Measurements from ENCODE around the gene CEP164.
"Not testable (repeated sequence)": the region's sequence is repeated elsewhere in the genome, so short reads cannot be mapped to it uniquely, and the experiment has no call there.

The CEP164 gene

GRCh38 chr11:117399100-117399840 is 71.6 kb downstream of the CEP164 start:
- not testable (repeated sequence) for DNase-seq

GRCh38 chr11:117405898-117406297 is 78.2 kb downstream of the CEP164 start:
- not testable (repeated sequence) for DNase-seq

GRCh38 chr11:117407016-117407415 is 79.4 kb downstream of the CEP164 start:
- no peak for DNase-seq

- DNase-seq, result no peak
These were observed 80.7 kb downstream of the CEP164 start for GRCh38 chr11:117408356-117408755.

GRCh38 chr11:117409511-117409910 is 81.9 kb downstream of the CEP164 start:
- DNase-seq, result no peak

DNA sequence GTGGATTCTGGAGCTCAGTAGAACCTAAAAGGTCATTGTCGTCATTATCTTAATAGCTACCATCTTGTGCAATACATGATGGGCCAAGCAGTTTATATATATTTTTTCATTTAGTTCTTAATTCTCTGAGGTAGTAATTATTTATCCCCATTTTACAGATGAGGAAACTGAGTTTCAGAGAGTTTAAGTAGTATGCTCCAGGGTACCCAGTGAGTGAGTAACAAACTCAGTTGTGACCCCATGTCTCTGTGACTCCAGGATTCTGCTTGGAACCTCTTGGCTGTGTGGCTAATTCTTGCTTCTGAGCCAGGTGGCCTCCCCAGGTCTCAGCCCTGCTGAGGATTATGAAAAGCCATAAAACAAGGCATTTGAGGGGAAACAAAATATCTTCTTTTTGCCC is 82.6 kb downstream of the CEP164 start:
- DNase-seq, result no peak

- DNase-seq, result no peak
These were observed 83.4 kb downstream of the CEP164 start for GRCh38 chr11:117410861-117411710.

DNA sequence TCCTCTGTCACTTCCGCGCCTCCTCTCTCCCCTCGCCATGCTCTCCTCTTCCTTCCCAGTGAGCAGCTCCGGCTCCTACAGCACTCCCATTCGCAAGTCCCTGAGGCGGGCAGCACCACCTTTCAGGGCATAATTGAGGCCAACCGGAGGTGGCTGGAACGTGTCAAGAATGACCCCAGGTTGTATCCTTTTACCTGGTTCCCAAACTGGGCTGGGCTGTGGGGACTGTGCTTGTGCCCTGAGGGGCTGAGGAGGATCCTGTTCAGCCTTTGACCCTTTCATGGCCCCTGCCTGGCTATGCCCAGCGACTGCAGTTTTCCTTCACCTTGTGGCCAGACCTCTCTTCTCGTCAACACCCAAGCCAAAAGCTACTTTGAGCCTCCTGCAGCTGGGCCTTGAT is 84.1 kb downstream of the CEP164 start:
- DNase-seq, result no peak

DNA sequence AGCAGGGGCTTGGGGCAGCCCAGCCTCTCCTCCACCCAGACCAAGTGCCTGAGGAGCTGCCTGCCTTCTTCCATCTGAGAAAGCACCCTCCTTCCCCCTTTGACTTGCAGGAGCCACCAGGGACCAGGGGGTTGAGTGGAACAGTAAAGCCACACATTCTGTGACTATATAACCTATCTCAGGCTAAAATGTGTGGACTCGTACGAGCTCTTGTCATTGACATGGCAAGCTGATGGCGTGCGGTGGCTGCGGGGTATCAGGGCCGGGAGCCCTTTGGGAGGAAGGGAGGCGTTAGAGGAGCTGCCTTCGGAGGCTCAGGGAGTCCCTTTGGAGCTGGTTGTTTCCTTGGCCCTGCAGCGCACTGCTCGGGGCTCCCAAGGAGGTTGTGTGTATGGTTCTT is 84.5 kb downstream of the CEP164 start:
- DNase-seq, result no peak

DNA sequence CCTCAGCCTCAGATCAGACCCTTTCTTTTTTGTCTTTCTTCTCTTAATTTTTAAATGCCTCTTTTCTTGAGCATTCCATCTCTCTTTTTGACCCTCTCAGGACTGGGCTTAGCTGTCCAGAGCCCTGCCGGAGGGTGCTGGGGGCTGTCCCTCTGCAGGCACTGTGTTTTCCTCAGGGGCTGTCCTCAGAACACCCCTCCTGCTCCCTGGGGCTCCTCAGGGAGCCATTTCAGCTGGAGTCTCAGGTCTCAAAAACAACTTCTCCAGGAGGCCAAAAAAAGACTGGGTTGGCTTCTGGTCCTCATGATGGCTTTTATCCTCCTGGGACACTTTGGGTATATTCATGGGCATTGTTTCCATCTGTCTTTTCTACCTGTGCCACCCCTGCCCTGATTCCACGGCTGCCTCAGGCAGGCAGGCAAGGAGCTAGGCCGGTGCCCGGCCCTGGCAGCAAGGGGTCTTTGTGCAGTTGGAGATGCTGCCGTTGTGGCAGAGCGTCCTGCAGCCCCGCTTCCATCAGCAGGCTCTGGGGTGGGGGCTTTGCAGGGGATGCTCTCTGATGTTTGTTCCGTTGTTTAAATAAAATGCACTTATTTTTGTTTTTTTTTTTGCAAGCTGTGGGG is 85.1 kb downstream of the CEP164 start:
- no peak for DNase-seq

GRCh38 chr11:117413616-117414015 is 86.0 kb downstream of the CEP164 start:
- no peak for DNase-seq

DNA sequence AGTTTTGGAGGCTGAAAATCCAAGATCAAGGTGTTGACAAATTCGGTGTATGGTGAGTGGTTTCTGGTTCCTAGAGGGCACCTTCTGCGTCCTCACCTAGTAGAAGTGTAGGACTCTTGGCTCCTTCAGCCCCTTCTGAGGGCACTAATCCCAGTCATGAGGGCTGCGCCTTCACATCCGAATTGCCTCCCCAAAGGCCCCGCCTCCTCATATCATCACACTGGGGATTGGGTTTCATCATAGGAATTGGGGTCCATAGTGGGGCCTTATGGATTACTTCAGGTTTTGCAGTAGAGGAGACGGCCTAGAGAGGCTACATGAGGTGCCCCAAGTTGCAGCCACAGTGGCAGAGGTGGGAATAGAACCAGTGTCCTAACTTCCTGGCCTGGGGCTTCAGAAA is 87.1 kb downstream of the CEP164 start:
- DNase-seq, result no peak

GRCh38 chr11:117415358-117415896 is 87.8 kb downstream of the CEP164 start:
- DNase-seq, result no peak

GRCh38 chr11:117417342-117417741 is 89.7 kb downstream of the CEP164 start:
- no peak for DNase-seq

DNA sequence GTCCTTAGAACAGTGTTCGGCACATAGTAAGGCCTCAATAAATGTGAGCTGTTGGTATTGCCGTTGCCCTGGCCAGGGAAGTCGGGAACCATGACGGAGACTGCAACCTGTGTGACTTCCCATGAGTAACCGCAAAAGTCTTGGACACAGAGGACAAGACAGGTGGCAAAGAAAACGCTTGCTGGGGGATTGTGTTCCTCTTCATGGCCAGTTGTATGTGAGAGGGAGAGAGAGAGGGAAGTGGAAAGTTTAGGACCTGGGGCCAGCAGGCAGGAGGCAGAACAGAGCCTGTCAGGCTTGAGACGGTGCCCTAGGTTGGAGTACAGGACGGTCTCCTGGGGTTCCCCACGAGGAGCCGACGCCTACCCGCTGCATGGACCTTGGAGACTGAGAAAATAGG is 90.2 kb downstream of the CEP164 start:
- no peak for DNase-seq

DNA sequence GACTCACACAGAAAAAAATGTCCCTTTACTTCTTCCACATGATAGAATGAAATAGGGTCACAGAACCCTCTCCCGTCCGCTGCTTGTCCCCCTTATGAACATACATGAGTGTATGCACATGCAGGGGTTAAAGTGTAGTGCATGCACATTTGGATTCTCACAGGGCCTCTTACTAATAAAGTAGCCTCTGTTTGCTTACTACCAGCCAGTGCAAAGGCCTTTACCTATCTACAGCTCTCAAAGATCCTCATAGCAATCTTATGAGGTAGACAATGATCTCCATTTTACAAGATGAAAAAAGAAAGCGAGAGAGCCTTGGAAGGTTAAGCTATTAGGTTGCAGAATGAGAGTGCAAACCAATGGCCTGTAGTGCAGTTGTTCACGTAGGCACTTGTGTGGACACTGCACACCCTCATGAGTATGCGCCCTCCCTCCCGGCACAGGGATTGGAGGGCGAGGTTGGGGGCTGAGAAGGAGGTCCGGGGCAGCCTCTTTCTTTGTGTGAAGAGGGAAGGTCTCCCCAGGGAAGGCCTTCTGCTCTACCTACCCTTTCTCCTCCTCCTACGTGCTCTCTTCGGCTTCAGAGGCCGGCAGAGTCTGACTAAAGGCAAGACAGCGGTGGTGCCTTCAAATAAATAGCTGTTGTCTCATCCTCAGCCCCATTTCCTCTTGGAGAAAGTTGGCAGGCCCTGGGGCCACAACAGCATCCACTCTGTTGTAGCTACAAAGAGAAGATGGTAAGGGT is 91.3 kb downstream of the CEP164 start:
- DNase-seq, result no peak

DNA sequence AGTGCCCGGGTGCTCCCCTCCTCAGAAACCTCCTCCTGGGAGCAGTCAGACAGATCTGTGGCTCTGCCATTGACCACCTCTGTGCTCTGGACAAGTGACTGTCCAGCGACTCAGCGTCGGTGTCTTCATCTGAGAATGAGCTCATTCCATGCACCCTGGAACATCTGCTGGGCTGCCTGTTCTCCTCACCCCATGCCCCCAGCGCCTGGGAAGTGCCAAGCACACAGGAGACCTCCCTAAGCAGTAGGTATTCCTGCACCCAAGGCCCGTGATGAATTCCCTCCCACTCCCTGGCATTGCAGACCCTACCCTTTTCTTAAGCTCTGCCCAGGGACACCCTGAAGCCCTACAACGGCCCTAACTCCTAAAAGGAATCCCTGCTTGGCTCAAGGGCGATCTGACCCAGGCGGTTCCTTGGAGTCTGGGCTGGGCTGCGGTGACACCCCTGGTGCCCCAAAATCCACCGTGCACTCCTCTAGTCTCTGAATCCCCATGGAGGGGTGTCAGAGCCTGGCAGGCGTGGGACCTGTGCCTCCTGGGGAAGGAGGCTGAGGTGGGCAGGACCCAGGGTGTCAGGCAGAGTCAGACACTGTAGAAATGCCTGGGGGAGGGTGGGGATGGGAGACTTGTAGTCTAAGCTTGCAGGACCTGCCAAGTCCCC is 92.0 kb downstream of the CEP164 start:
- no peak for DNase-seq

DNA sequence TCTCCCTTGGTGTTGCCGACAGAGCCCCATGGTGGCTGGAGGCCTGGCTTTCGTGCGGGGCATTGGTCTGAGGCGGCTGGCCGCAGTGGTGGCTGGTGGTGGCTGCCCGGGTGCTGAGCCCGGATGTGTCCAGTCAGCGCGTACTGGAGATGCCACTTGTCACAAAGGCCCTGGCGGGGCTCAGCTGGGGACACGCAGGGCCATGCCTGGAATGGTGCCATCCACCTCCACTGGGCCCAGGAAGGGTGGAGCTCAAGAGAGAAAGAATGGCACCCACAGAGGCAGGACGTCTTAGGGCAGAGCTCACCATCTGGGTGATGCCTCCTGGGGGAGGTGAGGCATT is 92.5 kb downstream of the CEP164 start:
- no peak for DNase-seq

DNA sequence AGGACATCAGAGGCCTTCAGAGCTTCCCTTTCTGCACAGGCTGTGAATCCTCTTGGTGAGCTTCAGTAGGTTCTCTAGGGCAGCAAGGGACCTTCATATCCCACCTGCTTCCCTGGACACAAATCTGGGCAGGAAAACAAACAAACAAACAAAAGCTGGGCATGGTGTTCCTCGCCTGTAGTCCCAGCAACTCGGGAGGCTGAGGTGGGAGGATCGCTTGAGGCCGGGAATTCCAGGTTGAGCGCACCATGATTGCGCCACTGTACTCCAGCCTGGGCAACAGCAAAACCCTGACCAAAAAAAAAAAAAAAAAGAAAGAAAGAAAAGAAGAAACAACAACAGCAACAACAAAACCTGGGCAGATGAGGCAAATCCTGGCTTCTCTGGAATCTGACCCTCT is 92.9 kb downstream of the CEP164 start:
- no peak for DNase-seq

GRCh38 chr11:117421041-117421440 is 93.4 kb downstream of the CEP164 start:
- DNase-seq, result no peak

GRCh38 chr11:117421476-117421875 is 93.8 kb downstream of the CEP164 start:
- no peak for DNase-seq

DNA sequence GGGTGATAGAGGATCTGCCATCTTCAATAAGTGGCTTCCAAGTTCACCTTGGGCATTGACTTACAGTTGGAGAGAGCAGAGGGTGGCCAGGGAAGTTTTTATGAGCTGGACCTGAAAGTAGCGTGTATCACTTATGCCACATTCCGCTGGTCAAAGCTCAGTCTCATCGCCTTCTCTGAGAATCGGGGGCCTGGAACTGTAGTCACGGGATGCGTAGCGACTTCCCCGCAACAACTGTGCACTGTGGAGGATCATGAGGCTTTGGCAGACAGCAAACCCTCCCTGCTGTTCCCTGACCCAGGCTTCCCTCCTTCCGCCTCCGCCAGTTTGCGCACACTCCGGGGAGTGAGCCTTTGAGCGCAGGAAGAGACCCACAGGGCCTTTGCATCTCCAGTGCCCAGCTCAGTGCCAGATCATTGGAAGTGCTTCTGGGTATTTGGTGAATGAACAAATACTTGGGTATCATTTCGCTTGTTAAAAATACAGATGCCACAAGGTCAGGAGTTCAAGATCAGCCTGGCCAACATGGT is 95.5 kb downstream of the CEP164 start:
- no peak for DNase-seq
